NCI-H2227 treated with DMSO at 0.1 percent for 48 hours (cell line): Measurements from ENCODE around the gene CELF5.

Source experiments
- DNase-seq: peaks from one replicate; lab custom pipeline; 2025; lab: John Stamatoyannopoulos, UW

Gene CELF5

DNA sequence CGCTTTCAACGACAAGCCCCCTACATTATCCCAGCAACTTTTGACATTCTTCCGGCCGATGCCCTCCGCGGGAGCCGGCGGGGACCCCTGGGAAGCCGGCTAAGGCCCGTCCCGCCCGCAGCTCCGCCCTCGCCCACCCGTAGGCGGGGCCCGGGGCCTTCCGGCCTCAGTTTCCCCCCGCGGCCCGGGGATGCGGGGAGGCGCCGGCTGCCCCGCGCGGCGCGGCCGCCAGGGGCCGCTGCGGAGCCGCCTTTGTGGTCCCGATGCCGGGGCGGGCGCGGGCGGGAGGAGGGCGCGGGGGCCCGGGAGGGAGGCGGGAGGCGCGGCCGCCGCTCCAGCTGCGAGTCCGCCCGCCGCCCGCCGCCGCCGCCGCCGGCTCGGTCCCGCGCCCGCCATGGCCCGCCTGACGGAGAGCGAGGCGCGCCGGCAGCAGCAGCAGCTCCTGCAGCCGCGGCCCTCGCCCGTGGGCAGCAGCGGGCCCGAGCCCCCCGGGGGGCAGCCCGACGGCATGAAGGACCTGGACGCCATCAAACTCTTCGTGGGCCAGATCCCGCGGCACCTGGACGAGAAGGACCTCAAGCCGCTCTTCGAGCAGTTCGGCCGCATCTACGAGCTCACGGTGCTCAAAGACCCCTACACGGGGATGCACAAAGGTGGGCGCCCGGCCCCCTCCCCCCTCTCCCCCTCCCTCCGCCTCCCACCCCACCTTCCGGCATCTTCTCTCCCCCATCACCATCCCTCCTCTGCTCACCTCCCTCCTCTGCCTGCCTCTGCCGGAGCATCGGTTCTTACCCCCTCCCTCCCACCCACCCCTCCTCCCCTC, at the start of gene CELF5:
CELF5 (plus strand) TSS at position 316 of the 823 bp plus-strand sequence; CDS start at position 395, 79 bp downstream.
- peak; percentile 3 for DNase-seq

DNA sequence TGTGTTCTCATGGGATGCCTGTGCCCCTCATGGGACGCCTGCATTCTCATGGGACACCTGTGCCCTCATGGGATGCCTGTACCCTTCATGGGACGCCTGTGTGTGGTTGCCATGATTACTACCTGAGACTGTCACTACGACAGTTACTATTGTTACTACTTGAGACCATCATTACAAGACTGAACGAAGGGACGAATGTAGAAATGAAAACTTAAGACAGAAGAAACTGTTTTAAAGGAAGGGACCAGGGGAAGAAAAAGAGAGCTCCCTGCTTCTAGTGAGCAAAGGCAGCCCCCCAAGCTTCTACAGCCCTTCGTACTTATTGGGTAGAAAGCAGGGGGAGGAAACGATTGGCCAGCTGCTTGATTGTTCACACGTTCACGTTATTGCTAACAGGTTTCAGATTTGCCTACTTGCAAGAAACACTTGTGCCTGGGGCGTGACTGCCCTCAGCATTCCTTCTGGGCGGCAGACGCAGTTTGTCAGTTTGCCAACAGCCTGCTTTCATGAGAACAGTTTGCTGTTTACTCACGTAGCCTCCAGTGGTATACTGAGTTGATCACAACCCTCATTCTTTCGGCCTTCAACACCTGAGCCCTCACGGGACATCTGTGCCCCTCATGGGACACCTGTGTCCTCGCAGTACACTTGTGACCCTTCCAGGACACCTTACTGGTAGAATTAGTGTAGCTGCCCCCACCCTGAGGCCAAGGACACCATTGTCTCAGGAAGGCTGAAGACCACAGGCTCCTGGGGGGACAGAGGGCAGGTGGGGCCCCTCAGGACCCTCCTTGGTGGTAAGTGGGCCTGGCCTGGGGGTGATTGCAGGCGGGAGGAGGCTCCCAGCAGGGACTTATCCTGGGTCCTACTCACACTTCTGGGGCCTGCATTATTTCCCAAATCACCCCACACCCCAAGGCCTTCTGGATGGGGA, 48.4 kb upstream of the CELF5 start:
- DNase-seq, result no peak

GRCh38 chr19:3176715-3177501, 47.6 kb upstream of the CELF5 start:
- no peak for DNase-seq

GRCh38 chr19:3178377-3178972, 46.0 kb upstream of the CELF5 start, which contains the start of gene S1PR4:
S1PR4 (plus strand) TSS chr19:3178769; CDS start chr19:3178793, 24 bp downstream.
- DNase-seq, result no peak

- DNase-seq, result no peak
These were observed 45.3 kb upstream of the CELF5 start for GRCh38 chr19:3178973-3179738.

GRCh38 chr19:3179739-3180293, 44.6 kb upstream of the CELF5 start:
- no peak for DNase-seq

- DNase-seq, result no peak
These were observed 40.5 kb upstream of the CELF5 start for GRCh38 chr19:3183721-3184641.

GRCh38 chr19:3184847-3185460, 39.5 kb upstream of the CELF5 start:
- peak; percentile 92 for DNase-seq

- DNase-seq, result peak; percentile 95
These were observed 38.9 kb upstream of the CELF5 start, which contains the start of gene NCLN for GRCh38 chr19:3185461-3186159. NCLN (plus strand) TSS chr19:3185930; CDS start chr19:3186031, 101 bp downstream.

GRCh38 chr19:3186160-3186688, 38.2 kb upstream of the CELF5 start:
- no peak for DNase-seq

GRCh38 chr19:3186891-3187661, 37.4 kb upstream of the CELF5 start:
- DNase-seq, result no peak

GRCh38 chr19:3187662-3188511, 36.6 kb upstream of the CELF5 start:
- DNase-seq, result no peak

- no peak for DNase-seq
These were observed 35.5 kb upstream of the CELF5 start for GRCh38 chr19:3188627-3189596.

- DNase-seq, result no peak
These were observed 34.6 kb upstream of the CELF5 start for GRCh38 chr19:3189702-3190469.
